ENCODE data around the gene FOXN1. TPM values are rescaled to one million over a fixed set of nuclear protein-coding genes. Genes with fewer than 3 reads are reported as not detected.
"Not testable (repeated sequence)": the region's sequence is repeated elsewhere in the genome, so short reads cannot be mapped to it uniquely, and the experiment has no call there.

Gene FOXN1
- total RNA-seq, 1 experiment from 2014 or later, result not detected

DNA sequence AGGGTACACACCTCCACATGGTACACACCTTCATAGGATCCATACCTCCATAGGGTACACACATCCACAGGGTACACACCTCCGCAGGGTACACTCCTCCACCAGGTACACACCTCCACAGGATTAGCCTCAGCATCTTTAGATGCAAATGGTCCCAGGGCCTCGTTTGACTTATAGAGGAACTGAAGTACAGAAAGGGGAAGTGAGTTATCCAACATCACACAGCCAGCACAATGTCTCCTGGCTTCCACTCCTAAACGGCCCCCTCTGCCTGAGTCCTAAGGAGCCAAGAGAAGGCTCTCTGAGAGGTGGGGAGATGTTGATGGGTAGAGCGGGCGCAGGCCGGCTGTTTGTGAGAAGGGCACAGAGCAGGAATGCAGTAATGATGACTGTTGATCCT lies 12.0 kb downstream of the FOXN1 start:
- in situ Hi-C loops (cut with HindIII; ENCODE audit: low sequenced_read_pairs), result no loop called here
- DNase-seq (ENCODE audit: low spot score), result no peak

GRCh38 chr17:28518578-28518977 lies 12.4 kb downstream of the FOXN1 start:
- in situ Hi-C loops (cut with HindIII; ENCODE audit: low sequenced_read_pairs), result no loop called here
- no peak for DNase-seq (ENCODE audit: low spot score)

DNA sequence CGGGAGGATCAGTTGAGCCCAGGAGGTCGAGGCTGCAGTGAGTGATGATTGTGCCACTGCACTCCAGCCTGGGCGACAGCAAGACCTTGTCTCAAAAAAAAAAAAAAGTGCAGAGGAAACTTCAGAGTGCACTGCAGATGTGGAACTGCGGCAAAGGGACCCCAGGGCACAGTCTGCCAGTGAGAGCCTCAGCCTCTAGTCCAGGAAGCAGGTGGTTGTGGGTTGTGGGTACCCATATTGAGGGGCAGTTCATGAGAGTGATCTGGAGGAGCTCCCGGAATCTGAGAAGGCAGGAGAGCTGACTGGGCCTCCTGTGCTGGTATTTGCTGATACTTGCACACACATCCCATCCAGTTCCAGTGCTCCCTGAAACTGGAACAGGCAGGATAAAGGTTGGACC lies 13.1 kb downstream of the FOXN1 start:
- DNase-seq (ENCODE audit: low spot score), result no peak
- in situ Hi-C loops (cut with HindIII; ENCODE audit: low sequenced_read_pairs), result no loop called here

GRCh38 chr17:28520687-28521086 lies 14.5 kb downstream of the FOXN1 start:
- in situ Hi-C loops (cut with HindIII; ENCODE audit: low sequenced_read_pairs), result no loop called here
- DNase-seq (ENCODE audit: low spot score), result no peak

DNA sequence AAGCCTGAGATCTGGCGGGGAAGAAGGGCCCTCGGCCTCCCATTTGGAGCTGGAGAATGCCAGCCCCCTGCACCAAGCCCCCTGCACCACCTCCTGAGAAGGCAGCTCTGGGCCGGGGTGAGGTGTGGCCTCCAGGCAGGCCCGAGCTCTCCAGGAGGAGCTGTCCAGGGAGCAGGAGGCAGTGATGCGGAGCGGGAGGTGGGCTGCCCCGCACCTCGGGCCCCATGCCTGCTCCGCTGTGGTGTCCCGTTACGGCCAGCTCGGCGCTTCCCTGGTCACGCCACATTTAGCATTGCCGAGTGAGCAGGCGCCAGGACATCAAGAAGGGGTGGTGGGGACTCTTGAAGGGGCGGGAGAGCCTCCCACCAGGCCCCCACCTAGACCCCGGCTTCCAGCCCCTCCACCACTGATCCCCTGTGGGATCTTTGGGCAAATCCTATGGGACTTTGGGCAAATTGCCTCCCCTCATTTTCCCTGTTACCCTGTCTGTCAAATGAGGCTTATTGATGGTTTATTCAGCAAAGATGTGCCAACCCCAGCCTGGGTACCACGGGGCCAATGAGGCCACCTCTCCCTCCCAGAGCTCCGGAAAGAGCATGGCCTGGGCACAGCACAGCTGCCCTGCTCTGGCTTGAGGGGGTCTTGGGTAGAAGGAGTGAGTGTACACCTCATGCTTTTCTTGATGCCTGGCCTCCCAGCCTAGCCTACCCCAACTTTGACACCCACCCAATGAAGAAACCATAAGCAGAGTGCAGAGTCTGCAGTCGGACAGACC lies 15.3 kb downstream of the FOXN1 start:
- DNase-seq (ENCODE audit: low spot score), result no peak
- in situ Hi-C loops (cut with HindIII; ENCODE audit: low sequenced_read_pairs), result no loop called here

DNA sequence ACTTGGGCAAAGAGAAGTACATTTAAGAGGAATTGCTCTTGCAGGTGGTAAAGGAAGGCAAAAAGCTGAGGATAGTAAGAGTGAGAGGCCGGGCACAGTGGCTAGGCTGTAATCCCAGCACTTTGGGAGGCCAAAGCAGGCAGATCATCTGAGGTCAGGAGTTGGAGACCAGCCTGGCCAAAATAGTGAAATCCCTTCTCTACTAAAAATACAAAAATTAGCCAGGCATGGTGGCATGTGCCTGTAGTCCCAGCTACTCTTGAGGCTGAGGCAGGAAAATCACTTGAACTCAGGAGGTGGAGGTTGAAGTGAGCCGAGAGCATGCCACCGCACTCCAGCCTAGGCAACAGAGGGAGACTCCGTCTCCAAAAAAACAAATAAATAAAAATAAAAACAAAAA lies 16.1 kb downstream of the FOXN1 start:
- DNase-seq (ENCODE audit: low spot score); in situ Hi-C loops (cut with HindIII; ENCODE audit: low sequenced_read_pairs): not testable (repeated sequence)

DNA sequence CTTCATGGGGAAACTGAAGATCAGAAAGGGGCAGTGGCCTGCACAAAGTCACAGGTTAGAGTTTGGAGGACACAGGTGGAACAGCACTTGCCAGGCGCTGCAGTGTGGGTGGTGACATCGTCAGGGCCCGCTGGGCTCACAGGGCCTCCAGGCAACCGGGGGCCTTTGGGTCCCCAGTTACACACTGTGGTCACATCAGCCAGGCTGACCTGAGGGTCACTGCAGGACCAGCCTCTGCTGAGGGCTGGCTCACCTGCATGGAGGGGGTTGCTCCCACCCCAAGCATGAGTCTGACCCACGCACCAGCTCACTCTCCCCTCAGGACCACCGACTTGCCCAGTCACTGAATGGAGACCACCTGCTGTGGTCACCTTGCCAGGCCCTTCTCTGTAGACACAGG lies 17.0 kb downstream of the FOXN1 start:
- in situ Hi-C loops (cut with HindIII; ENCODE audit: low sequenced_read_pairs), result no loop called here
- no peak for DNase-seq (ENCODE audit: low spot score)

DNA sequence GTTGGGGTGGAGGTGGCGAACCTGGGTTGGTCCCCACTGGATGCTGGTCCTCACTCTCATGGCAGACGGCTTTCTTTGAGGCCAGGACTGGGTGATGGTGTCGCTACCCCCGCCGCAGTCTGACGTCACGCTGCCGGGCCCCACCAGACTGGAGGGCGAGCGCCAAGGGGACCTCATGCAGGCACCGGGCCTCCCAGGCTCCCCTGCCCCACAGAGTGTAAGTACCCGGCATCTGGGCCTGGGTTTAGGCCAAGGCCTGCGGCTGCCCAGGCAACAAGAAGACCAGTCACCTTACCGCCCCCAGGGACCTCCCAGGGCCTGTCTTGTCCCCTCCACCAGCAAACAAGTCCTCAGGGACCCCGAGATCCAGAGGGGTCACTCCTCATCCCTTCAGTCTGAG lies 17.7 kb downstream of the FOXN1 start:
- no peak for DNase-seq (ENCODE audit: low spot score)
- in situ Hi-C loops (cut with HindIII; ENCODE audit: low sequenced_read_pairs), result no loop called here

- in situ Hi-C loops (cut with HindIII; ENCODE audit: low sequenced_read_pairs), result no loop called here
- no peak for DNase-seq (ENCODE audit: low spot score)
Measured at GRCh38 chr17:28524476-28525424, 18.6 kb downstream of the FOXN1 start.

DNA sequence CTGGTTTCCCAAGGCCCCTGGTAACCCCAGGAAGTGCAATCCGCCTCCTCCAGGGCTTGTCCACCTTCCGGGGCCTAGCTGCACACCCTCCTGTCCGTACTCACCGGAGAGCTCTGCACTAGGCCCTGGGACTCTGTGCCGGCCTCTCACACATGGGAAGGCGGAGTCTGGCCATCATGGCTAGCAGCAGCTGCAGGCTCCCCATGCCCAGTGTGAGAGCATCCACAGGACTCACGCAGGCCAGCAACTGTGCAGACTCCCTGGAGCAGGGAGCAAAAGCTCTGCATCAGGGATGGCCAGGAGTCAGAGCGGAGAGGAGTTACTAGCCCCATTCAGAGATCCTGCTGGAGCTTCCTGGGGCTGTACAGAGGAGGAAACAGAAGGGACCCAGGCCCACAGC lies 20.2 kb downstream of the FOXN1 start:
- in situ Hi-C loops (cut with HindIII; ENCODE audit: low sequenced_read_pairs), result no loop called here
- DNase-seq (ENCODE audit: low spot score), result no peak

DNA sequence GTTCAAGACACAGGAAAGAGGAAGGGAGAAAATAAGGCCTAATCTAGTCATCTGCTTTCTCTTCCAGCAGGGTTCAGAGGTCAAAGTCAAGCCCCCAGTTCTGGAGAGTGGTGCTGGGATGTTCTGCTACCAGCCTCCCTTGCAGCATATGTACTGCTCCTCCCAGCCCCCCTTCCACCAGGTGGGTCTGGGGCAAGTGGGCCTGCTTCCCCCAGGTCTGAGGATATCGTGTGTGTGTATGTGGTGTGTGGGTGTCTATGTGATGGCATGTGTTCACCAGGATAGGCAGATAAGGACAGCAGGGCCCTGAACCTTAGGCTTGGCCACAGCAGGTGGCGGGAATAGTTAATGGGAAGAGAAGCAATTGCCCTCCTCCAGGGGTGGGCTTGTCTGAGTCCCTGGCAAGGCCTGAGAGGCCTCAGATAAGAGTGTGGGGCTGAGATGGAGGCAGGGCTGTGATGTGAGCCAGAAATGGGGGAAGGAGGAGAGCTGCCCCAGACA lies 21.1 kb downstream of the FOXN1 start:
- in situ Hi-C loops (cut with HindIII; ENCODE audit: low sequenced_read_pairs), result no loop called here
- no peak for DNase-seq (ENCODE audit: low spot score)

- DNase-seq (ENCODE audit: low spot score), result peak; percentile 21
- in situ Hi-C loops (cut with HindIII; ENCODE audit: low sequenced_read_pairs), result no loop called here
Measured at GRCh38 chr17:28527859-28528258, 21.7 kb downstream of the FOXN1 start.

- DNase-seq (ENCODE audit: low spot score), result no peak
- in situ Hi-C loops (cut with HindIII; ENCODE audit: low sequenced_read_pairs), result no loop called here
Measured at GRCh38 chr17:28528327-28529012, 22.3 kb downstream of the FOXN1 start.

- DNase-seq (ENCODE audit: low spot score), result no peak
- in situ Hi-C loops (cut with HindIII; ENCODE audit: low sequenced_read_pairs), result no loop called here
Measured at GRCh38 chr17:28529013-28529400, 22.9 kb downstream of the FOXN1 start.

DNA sequence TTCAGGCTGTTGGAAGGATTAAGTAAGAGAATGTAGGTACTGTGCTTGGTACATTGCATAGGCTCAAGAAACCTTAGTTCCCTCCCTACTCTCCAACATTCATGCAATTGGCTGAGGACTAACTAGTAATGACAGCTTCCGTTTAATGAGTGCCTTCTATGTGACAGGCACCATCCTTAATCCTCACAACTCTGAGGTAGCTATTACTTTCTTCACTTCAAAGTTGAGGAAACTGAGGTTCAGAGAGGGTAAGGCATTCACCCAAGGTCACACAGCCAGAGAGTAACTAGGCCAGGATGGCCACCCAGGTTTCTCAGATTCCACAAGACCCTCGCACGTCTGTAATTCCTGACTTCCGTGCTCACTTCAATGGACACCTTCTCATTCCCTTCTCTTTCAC lies 24.1 kb downstream of the FOXN1 start:
- in situ Hi-C loops (cut with HindIII; ENCODE audit: low sequenced_read_pairs), result no loop called here
- DNase-seq (ENCODE audit: low spot score), result no peak

- in situ Hi-C loops (cut with HindIII; ENCODE audit: low sequenced_read_pairs), result no loop called here
- no peak for DNase-seq (ENCODE audit: low spot score)
Measured at GRCh38 chr17:28530926-28531325, 24.8 kb downstream of the FOXN1 start.

GRCh38 chr17:28532050-28532960 lies 26.2 kb downstream of the FOXN1 start:
- in situ Hi-C loops (cut with HindIII; ENCODE audit: low sequenced_read_pairs), result no loop called here
- no peak for DNase-seq (ENCODE audit: low spot score)

GRCh38 chr17:28533091-28533807 lies 27.1 kb downstream of the FOXN1 start:
- in situ Hi-C loops (cut with HindIII; ENCODE audit: low sequenced_read_pairs), result no loop called here
- DNase-seq (ENCODE audit: low spot score), result no peak

All from G401 (cell line).